Measurements from ENCODE around the gene CARM1. TPM values are rescaled to one million over a fixed set of nuclear protein-coding genes. Genes with fewer than 3 reads are reported as not detected.

CARM1 gene
- total and polyA plus RNA-seq, 2 donors from 2014 or later: 21.9 to 41.2 TPM

DNA sequence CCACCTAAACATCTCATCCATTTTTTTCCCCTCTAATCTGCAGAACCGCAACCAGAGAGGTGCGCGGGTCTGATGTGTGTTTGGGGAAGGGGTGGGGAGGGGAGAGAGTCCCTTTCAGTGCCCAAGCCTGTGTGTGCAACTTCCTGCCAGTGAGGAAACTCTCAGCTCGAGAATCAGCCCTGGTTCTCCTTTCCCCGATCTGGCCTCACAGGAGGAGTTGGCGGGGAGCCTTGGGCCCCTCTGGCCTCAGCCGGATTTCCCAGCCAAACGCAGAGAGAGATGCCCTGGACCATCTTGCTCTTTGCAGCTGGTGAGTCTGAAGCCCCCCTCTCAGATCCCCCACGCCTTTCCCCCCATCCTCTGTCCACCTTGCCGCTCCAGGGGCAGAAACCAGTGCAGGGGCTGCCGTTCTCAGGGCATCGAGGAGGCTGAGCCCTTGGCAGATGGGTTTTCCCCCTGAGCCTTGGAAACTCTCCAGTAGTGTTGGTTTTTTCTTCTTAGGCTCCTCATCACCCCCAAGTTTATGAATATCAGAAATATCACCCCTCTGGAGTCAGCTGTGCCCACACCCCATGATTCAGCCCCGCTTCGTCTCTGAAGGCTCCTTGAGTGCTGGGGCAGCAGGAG is 23.0 kb upstream of the CARM1 start, which contains the start of gene C19orf38:
Gene C19orf38, plus strand, starts transcription at position 186 of the 627 bp plus-strand sequence. Its CDS starts 94 bp downstream, at position 280.
- intact Hi-C loops (cut with DNase I): no loop called here
- no peak within 1 kb of the TSS for H3K4me3 ChIP-seq (ENCODE audit: low read length in 3 of 3)

DNA sequence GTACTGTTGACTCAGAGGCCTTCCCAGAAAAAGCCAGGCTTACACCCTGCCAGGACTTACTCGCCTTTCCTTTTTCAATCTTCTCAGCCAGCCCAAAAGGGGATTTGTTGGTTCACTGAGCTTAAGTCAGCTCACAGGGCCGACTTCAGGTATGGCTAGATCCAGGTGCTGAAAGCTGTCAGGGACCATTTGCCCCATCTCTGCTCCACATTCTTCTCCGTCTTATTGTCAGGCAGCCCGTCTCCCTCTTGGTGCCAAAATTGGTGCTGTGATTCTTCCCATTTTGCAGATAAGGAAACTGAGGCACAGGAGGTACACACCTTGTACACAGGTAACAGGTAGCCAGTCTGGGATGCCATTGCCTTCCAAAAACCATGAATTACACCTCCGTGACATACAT is 20.7 kb upstream of the CARM1 start:
- Histone ChIP-seq H3K27ac (ENCODE audit: low read depth in 2 of 2, low read length in 2 of 2) (no peak overlapping the region), H3K36me3 (ENCODE audit: control insufficient read depth in 2 of 3, insufficient read depth in 3 of 3, low read length in 3 of 3) (no peaks in the 10 kb centered on the region), H3K4me3 (ENCODE audit: low read length in 3 of 3) (no peak overlapping the region), H3K9ac (ENCODE audit: low read length in 3 of 3) (no peak overlapping the region), H3K27me3 (ENCODE audit: control insufficient read depth, insufficient read depth, low read length) (no peaks in the 10 kb centered on the region), H3K4me1 (ENCODE audit: control insufficient read depth in 2 of 3, insufficient read depth in 2 of 3, low read depth in 1 of 3, low read length in 3 of 3) (no peaks in the 10 kb centered on the region), H3K9me3 (ENCODE audit: control insufficient read depth in 2 of 3, insufficient read depth in 1 of 3, low read length in 3 of 3) (peaks cover 0 to 8% (median 0%) of the 10 kb centered on the region in 3 donors)
- no peak for FAIRE-seq
- no peak for DNase-seq
- intact Hi-C loops (cut with DNase I): no loop called here
- TF ChIP-seq, protein P1, sequence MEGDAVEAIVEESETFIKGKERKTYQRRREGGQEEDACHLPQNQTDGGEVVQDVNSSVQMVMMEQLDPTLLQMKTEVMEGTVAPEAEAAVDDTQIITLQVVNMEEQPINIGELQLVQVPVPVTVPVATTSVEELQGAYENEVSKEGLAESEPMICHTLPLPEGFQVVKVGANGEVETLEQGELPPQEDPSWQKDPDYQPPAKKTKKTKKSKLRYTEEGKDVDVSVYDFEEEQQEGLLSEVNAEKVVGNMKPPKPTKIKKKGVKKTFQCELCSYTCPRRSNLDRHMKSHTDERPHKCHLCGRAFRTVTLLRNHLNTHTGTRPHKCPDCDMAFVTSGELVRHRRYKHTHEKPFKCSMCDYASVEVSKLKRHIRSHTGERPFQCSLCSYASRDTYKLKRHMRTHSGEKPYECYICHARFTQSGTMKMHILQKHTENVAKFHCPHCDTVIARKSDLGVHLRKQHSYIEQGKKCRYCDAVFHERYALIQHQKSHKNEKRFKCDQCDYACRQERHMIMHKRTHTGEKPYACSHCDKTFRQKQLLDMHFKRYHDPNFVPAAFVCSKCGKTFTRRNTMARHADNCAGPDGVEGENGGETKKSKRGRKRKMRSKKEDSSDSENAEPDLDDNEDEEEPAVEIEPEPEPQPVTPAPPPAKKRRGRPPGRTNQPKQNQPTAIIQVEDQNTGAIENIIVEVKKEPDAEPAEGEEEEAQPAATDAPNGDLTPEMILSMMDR (IDR thresholded peaks at IDR 0.05; ENCODE audit: borderline replicate concordance, extremely low read depth, insufficient read depth): no peak

More for the DNA sequence above, 23.0 kb upstream of the CARM1 start, which contains the start of gene C19orf38:
- H3K36me3 ChIP-seq (ENCODE audit: control insufficient read depth in 2 of 3, insufficient read depth in 3 of 3, low read length in 3 of 3): no peaks in the 10 kb centered on the region
- FAIRE-seq (no peak), DNase-seq (peak in 1 of 5 donors; percentile 55)
- no peak within 1 kb of the TSS for H3K9ac ChIP-seq (ENCODE audit: low read length in 3 of 3)
- no peaks in the 10 kb centered on the region for H3K4me1 ChIP-seq (ENCODE audit: control insufficient read depth in 2 of 3, insufficient read depth in 2 of 3, low read depth in 1 of 3, low read length in 3 of 3)
- no peak within 1 kb of the TSS for H3K27ac ChIP-seq (ENCODE audit: low read depth in 2 of 2, low read length in 2 of 2)
- H3K27me3 ChIP-seq (ENCODE audit: control insufficient read depth, insufficient read depth, low read length): no peaks in the 10 kb centered on the region
- TF ChIP-seq, protein P1 (IDR thresholded peaks at IDR 0.05; ENCODE audit: borderline replicate concordance, extremely low read depth, insufficient read depth): no peak
- H3K9me3 ChIP-seq (ENCODE audit: control insufficient read depth in 2 of 3, insufficient read depth in 1 of 3, low read length in 3 of 3): peaks cover 0 to 8% (median 0%) of the 10 kb centered on the region in 3 donors

DNA sequence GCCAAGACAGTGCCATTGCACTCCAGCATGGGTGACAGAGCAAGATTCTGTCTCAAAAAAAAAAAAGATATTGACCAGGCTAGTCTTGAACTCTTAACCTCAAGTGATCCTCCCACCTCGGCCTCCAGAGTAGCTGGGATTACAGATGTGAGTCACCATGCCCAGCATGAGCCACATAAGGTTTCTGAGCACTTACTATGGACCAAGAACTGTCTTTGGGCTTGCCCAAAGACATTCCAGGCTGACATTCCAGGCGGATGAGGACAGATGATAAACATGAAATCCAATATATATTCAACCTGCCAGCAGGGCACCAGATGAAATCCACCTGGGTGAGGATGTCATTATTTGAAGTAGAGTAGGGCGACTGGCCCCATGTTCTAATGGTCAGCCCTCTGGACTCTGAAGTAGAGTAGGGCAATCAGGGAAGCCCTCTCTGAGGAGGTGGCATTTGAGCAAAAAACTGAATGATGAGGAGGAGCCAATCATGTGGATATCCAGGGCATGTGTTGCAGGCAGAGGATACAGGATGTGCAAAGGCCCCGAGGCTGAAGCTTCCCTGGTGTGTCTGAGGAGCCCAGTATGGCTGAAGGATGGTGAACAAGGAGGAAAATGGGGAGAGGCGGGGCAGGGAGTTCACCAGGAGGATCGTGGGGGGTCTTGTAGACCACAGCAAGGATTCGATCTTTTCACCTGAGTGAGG is 19.1 kb upstream of the CARM1 start:
- TF ChIP-seq, protein P1 (IDR thresholded peaks at IDR 0.05; ENCODE audit: borderline replicate concordance, extremely low read depth, insufficient read depth): no peak
- intact Hi-C loops (cut with DNase I): no loop called here
- no peak for FAIRE-seq

More for the DNA sequence above, 19.1 kb upstream of the CARM1 start:
- Histone ChIP-seq H3K9ac (ENCODE audit: low read length in 3 of 3) (no peak overlapping the region), H3K36me3 (ENCODE audit: control insufficient read depth in 2 of 3, insufficient read depth in 3 of 3, low read length in 3 of 3) (no peaks in the 10 kb centered on the region), H3K27me3 (ENCODE audit: control insufficient read depth, insufficient read depth, low read length) (no peaks in the 10 kb centered on the region), H3K4me1 (ENCODE audit: control insufficient read depth in 2 of 3, insufficient read depth in 2 of 3, low read depth in 1 of 3, low read length in 3 of 3) (no peaks in the 10 kb centered on the region), H3K4me3 (ENCODE audit: low read length in 3 of 3) (no peak overlapping the region), H3K27ac (ENCODE audit: low read depth in 2 of 2, low read length in 2 of 2) (no peak overlapping the region), H3K9me3 (ENCODE audit: control insufficient read depth in 2 of 3, insufficient read depth in 1 of 3, low read length in 3 of 3) (no peaks in the 10 kb centered on the region)
- peak in 1 of 5 donors; percentile 8 for DNase-seq
